ENCODE measurements around the gene SHC2. TPM values are rescaled to one million over a fixed set of nuclear protein-coding genes. Genes with fewer than 3 reads are reported as not detected.

SHC2 gene
- total and polyA plus RNA-seq, 2 of the 13 experiments (the other 11 are each of a cell fraction or from before 2014, with no cell fraction given): 9.0 to 18.3 TPM

GRCh38 chr19:506404-507285 is 45.8 kb upstream of the SHC2 start (continued):
- TF ChIP-seq ZNF276 (CRISPR knock-in tag; IDR thresholded peaks at IDR 0.05; ENCODE audit: low read depth) (0 out of 2 replicates have a peak, but pooled peaks have one; percentile 29), ZNF768 (CRISPR knock-in tag; IDR thresholded peaks at IDR 0.05) (peak; percentile 66; the same call in 1 of the 2 replicates), ZHX1 (CRISPR knock-in tag; IDR thresholded peaks at IDR 0.05; ENCODE audit: low read depth) (no peak; the same call in 1 of the 2 replicates), GLMP (CRISPR knock-in tag; IDR thresholded peaks at IDR 0.05; ENCODE audit: borderline replicate concordance) (no peak), ZNF335 (CRISPR knock-in tag; IDR thresholded peaks at IDR 0.05) (peak; percentile 38; the same call in 1 of the 2 replicates), ZNF557 (CRISPR knock-in tag; IDR thresholded peaks at IDR 0.05) (0 out of 2 replicates have a peak, but pooled peaks have one; percentile 60), PAF1 (CRISPR knock-in tag; IDR thresholded peaks at IDR 0.05) (no peak), ZNF740 (CRISPR knock-in tag; IDR thresholded peaks at IDR 0.05) (no peak), NFAT5 (CRISPR knock-in tag; IDR thresholded peaks at IDR 0.05) (no peak), ZNF317 (CRISPR knock-in tag; IDR thresholded peaks at IDR 0.05) (no peak), E2F5 (CRISPR knock-in tag; conservative IDR thresholded peaks at IDR 0.05) (0 out of 2 replicates have a peak, but pooled peaks have one; percentile 28), ZSCAN31 (CRISPR knock-in tag; IDR thresholded peaks at IDR 0.05; ENCODE audit: low read depth) (0 out of 2 replicates have a peak, but pooled peaks have one; percentile 48), NPAS2 (CRISPR knock-in tag; IDR thresholded peaks at IDR 0.05; ENCODE audit: borderline replicate concordance) (no peak), TARDBP (CRISPR knock-in tag; IDR thresholded peaks at IDR 0.05) (no peak), GATAD2A (CRISPR knock-in tag; IDR thresholded peaks at IDR 0.05) (peak; percentile 72; the same call in 1 of the 2 replicates), SMAD9 (CRISPR knock-in tag; IDR thresholded peaks at IDR 0.05) (no peak)
